HCT116 (cell line): ENCODE data around the gene NCR3LG1. TPM values are rescaled to one million over a fixed set of nuclear protein-coding genes. Genes with fewer than 3 reads are reported as not detected.

Experiments used
- ATAC-seq: fragments of 200-7000 bp; cut with Tn5 transposase; 2 replicates; pipeline ENCODE4 v1.9.1; 2020; ENCODE audit warnings: mild to moderate bottlenecking, moderate library complexity
- BruUV-seq: library from RNA; stranded (reverse); fragments of 400-500 nt; replicated peaks from 2 replicates; lab custom pipeline; 2021; lab: Mats Ljungman, UMichigan
- CTCF ChIA-PET: fragments of 300-600 bp; sonication (Branson Sonifier 250); formaldehyde crosslinking; loops from one replicate; lab custom pipeline; 2021; ENCODE audit warnings: antibody characterized with exemption; lab: Charles Lee
- POLR2A ChIA-PET: fragments of 300-600, 350-600 bp; sonication (Branson Sonifier 250); formaldehyde crosslinking; loops from one replicate; lab custom pipeline; 2021; ENCODE audit warnings: antibody characterized with exemption; lab: Charles Lee
- RAD21 ChIA-PET, 2 experiments: fragments of 300-600 bp; sonication (Branson Sonifier 250); formaldehyde crosslinking; loops; one replicate each; lab custom pipeline; 2023; ENCODE audit warnings: low total read pairs in 2 of 2; ENCODE audit not compliant: uncharacterized antibody in 2 of 2, unreplicated experiment in 2 of 2, low non-redundant PET in 1 of 2; lab: Charles Lee
- DNase-seq: peaks from one replicate; pipeline ENCODE4 v3.0.0-alpha.2; 2010; ENCODE audit warnings: low read depth, low spot score
- H2AFZ ChIP-seq: fragments of 200-600 bp; shearing (Covaris generic), sonication (generic); 2 replicates; pipeline ENCODE4 v1.6.1; 2017; ENCODE audit warnings: low read depth, mixed run types, mixed read lengths, antibody characterized with exemption, low read length; ENCODE audit not compliant: poor library complexity, severe bottlenecking
- H3K27ac ChIP-seq: 2 replicates; pipeline ENCODE4 v1.5.1; 2012; ENCODE audit warnings: low read depth, low read length
- H3K27me3 ChIP-seq: fragments of 200-600 bp; sonication (generic); 2 replicates; pipeline ENCODE4 v1.6.1; 2016; ENCODE audit warnings: mixed run types, low read length, mixed read lengths; ENCODE audit not compliant: insufficient read depth
- H3K36me3 ChIP-seq, 2 experiments: fragments of 200-500 bp in 1 of 2; fragments of 200-600 bp in 1 of 2; sonication (Bioruptor generic) in 1 of 2; sonication (generic) in 1 of 2; 2 replicates each; pipeline versions ENCODE4 v1.5.1 to v1.6.1; 2014 to 2016; ENCODE audit warnings: low read length in 2 of 2, inconsistent platforms in 1 of 2, mixed read lengths in 1 of 2, mixed run types in 1 of 2; ENCODE audit not compliant: insufficient read depth in 2 of 2, control insufficient read depth in 1 of 2
- H3K4me1 ChIP-seq, 2 experiments: fragments of 200-600 bp in 1 of 2; sonication (generic) in 1 of 2; 2 replicates each; pipeline versions ENCODE4 v1.5.1 to v1.6.1; 2012 to 2017; ENCODE audit warnings: low read length in 2 of 2, inconsistent platforms in 1 of 2, mild to moderate bottlenecking in 1 of 2, mixed read lengths in 1 of 2, mixed run types in 1 of 2, moderate library complexity in 1 of 2; ENCODE audit not compliant: insufficient read depth in 2 of 2, control insufficient read depth in 1 of 2
- H3K4me2 ChIP-seq: fragments of 200-600 bp; sonication (generic); 2 replicates; pipeline ENCODE4 v1.6.1; 2017; ENCODE audit warnings: mixed run types, low read length, mixed read lengths
- H3K4me3 ChIP-seq, 2 experiments: fragments of 200-600 bp in 1 of 2; sonication (generic) in 1 of 2; replicated peaks in 1 of 2; 2 replicates each; pipeline ENCODE4 v1.5.1; 2011 to 2016; ENCODE audit warnings: low read length in 2 of 2, control low read depth in 1 of 2, low read depth in 1 of 2, mild to moderate bottlenecking in 1 of 2, mixed read lengths in 1 of 2, mixed run types in 1 of 2
- H3K79me2 ChIP-seq: fragments of 200-600 bp; sonication (generic); 2 replicates; pipeline ENCODE4 v1.6.1; 2017; ENCODE audit warnings: mild to moderate bottlenecking, mixed run types, low read length, moderate library complexity, mixed read lengths; ENCODE audit not compliant: insufficient read depth
- H3K9ac ChIP-seq: fragments of 200-600 bp; sonication (generic); 2 replicates; pipeline ENCODE4 v1.6.1; 2016; ENCODE audit warnings: low read length, mixed read lengths
- H3K9me2 ChIP-seq: fragments of 200-600 bp; sonication (generic), shearing (Covaris generic); 2 replicates; pipeline ENCODE4 v1.6.1; 2017; ENCODE audit warnings: mixed run types, mild to moderate bottlenecking, moderate library complexity; ENCODE audit not compliant: insufficient read depth
- H3K9me3 ChIP-seq, 2 experiments: fragments of 200-500 bp in 1 of 2; fragments of 200-600 bp in 1 of 2; sonication (Bioruptor generic) in 1 of 2; sonication (generic) in 1 of 2; 2 replicates each; pipeline ENCODE4 v1.6.1; 2014 to 2017; ENCODE audit warnings: low read length in 2 of 2, mixed read lengths in 2 of 2, inconsistent platforms in 1 of 2, low read depth in 1 of 2, mild to moderate bottlenecking in 1 of 2, mixed run types in 1 of 2, moderate library complexity in 1 of 2; ENCODE audit not compliant: control insufficient read depth in 1 of 2, insufficient read depth in 1 of 2
- H4K20me1 ChIP-seq: fragments of 200-600 bp; sonication (generic), shearing (Covaris generic); 2 replicates; pipeline ENCODE4 v1.6.1; 2017; ENCODE audit warnings: mixed run types, mild to moderate bottlenecking, moderate library complexity; ENCODE audit not compliant: insufficient read depth
- SP1 ChIP-seq: IDR thresholded peaks from 2 replicates; pipeline ENCODE4 v1.6.1; 2012; ENCODE audit warnings: low read depth
- YY1 ChIP-seq: IDR thresholded peaks from 2 replicates; pipeline ENCODE4 v1.6.1; 2011; ENCODE audit warnings: low read length, low read depth, moderate library complexity, mild to moderate bottlenecking; ENCODE audit not compliant: insufficient replicate concordance; ENCODE audit errors: extremely low read depth
- intact Hi-C: fragments of 100-400 bp; cut with micrococcal nuclease; formaldehyde crosslinking; loops from 2 replicates; pipeline ENCODE4 v1.10.0; 2022
- total RNA-seq: library from RNA; stranded (reverse); gene quantifications from one replicate; pipeline ENCODE4 v1.2.1, GENCODE V29; 2021; ENCODE audit not compliant: unreplicated experiment
- TF ChIP-seq, protein P1 (sequence below): IDR thresholded peaks from 2 replicates; pipeline ENCODE4 v1.6.1; 2012; ENCODE audit warnings: low read depth
- TF ChIP-seq, protein P2 (sequence below): IDR thresholded peaks from 2 replicates; pipeline ENCODE4 v1.6.1; 2012

NCR3LG1 gene
- total RNA-seq, 1 experiment from 2014 or later, result 1.5 TPM

DNA sequence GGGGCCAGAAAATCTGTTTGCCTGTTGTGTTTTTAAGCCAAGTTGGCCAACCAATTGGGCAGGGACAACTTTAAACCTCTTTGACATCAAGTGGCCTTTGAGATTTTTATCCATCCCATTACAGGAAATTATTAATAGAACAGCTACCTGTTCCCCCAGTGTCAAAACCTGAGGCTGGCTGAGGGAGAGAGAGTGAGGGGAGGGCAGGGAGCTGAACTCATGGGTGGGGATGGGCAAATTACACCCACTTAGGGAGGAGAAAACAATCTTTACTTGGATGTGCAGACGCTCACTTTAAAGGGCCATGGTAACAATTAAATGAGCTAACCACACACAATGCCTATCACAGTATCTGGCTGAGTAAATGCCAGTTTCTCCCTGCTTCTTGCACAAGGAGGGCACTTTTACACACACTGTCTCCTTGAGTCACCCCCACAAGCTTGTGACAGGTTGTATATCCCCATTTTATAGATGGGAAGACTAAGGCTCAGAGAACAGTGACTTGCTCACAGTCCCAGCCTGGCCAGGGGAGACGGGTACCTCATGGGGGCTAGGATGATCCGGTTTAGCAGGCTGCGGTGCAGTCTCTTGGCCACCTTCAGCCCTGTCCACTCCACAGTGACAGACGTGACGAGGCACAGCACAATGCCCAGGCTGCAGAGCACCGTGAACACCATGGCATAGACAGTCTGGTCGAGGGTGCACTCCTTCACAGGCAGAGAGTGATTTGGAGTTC, 54.6 kb downstream of the NCR3LG1 start:
- peak overlapping the region; percentile 76 for H2AFZ ChIP-seq
- H3K36me3 ChIP-seq, result no peaks in the 10 kb centered on the region
- ChIA-PET CTCF (interaction anchor here (1.1 kb wide), 1 partner anchor 120 kb away, joined by 3 read pairs; no protein-coding TSS in a partner anchor), RAD21 (interaction anchor here in 1 of 2 experiments (0.6 kb wide), 1 partner anchor 52 kb away, joined by 3 read pairs; no protein-coding TSS in a partner anchor)
- no peaks in the 10 kb centered on the region for H3K9me3 ChIP-seq
- no TSS peak for BruUV-seq
- intact Hi-C loops, result no loop called here
- DNase-seq, result no peak
- no peaks in the 10 kb centered on the region for H3K9me2 ChIP-seq
- H3K27ac ChIP-seq, result peak overlapping the region; percentile 33; the same call in 1 of the 2 replicates
- no peaks in the 10 kb centered on the region for H4K20me1 ChIP-seq
- TF ChIP-seq SP1 (no peak), YY1 (no peak)
- TF ChIP-seq, protein P1, sequence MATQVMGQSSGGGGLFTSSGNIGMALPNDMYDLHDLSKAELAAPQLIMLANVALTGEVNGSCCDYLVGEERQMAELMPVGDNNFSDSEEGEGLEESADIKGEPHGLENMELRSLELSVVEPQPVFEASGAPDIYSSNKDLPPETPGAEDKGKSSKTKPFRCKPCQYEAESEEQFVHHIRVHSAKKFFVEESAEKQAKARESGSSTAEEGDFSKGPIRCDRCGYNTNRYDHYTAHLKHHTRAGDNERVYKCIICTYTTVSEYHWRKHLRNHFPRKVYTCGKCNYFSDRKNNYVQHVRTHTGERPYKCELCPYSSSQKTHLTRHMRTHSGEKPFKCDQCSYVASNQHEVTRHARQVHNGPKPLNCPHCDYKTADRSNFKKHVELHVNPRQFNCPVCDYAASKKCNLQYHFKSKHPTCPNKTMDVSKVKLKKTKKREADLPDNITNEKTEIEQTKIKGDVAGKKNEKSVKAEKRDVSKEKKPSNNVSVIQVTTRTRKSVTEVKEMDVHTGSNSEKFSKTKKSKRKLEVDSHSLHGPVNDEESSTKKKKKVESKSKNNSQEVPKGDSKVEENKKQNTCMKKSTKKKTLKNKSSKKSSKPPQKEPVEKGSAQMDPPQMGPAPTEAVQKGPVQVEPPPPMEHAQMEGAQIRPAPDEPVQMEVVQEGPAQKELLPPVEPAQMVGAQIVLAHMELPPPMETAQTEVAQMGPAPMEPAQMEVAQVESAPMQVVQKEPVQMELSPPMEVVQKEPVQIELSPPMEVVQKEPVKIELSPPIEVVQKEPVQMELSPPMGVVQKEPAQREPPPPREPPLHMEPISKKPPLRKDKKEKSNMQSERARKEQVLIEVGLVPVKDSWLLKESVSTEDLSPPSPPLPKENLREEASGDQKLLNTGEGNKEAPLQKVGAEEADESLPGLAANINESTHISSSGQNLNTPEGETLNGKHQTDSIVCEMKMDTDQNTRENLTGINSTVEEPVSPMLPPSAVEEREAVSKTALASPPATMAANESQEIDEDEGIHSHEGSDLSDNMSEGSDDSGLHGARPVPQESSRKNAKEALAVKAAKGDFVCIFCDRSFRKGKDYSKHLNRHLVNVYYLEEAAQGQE, result no peak
- TF ChIP-seq, protein P2, sequence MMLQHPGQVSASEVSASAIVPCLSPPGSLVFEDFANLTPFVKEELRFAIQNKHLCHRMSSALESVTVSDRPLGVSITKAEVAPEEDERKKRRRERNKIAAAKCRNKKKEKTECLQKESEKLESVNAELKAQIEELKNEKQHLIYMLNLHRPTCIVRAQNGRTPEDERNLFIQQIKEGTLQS, result no peak
- TF ChIP-seq, all 23 proteins: peak for 0
- Histone ChIP-seq H3K4me1 (peaks cover 0 to 12% of the 10 kb centered on the region in 2 experiments; a peak in 3 of 4 replicates), H3K4me3 (no peak overlapping the region; a peak in 1 of 4 replicates), H3K79me2 (no peaks in the 10 kb centered on the region), H3K4me2 (peak overlapping the region; percentile 48), H3K27me3 (no peaks in the 10 kb centered on the region), H3K9ac (peak overlapping the region; percentile 14)
- no peak for ATAC-seq
- POLR2A ChIA-PET, result interaction anchor here (0.9 kb wide), 1 partner anchor 17 kb away, joined by 4 read pairs; no protein-coding TSS in a partner anchor
